Karpas-422 (cell line): Measurements from ENCODE around the gene PSMA6. TPM values are rescaled to one million over a fixed set of nuclear protein-coding genes. Genes with fewer than 3 reads are reported as not detected.

Experiments
- DNase-seq: peaks from one replicate; pipeline ENCODE4 v3.0.0-alpha.2; 2015
- H2AFZ ChIP-seq: fragments of 200-600 bp; sonication (generic); 2 replicates; pipeline ENCODE4 v1.6.1; 2014; ENCODE audit warnings: antibody characterized with exemption, low read length, mixed read lengths
- H3K27ac ChIP-seq: fragments of 200-600 bp; sonication (generic); 2 replicates; pipeline ENCODE4 v1.5.1; 2014; ENCODE audit warnings: mild to moderate bottlenecking, low read length, moderate library complexity
- H3K27me3 ChIP-seq: fragments of 200-600 bp; sonication (generic); 2 replicates; pipeline ENCODE4 v1.6.1; 2014; ENCODE audit warnings: low read length, mixed read lengths
- H3K36me3 ChIP-seq: fragments of 200-600 bp; sonication (generic); 2 replicates; pipeline ENCODE4 v1.6.1; 2014; ENCODE audit warnings: low read length, mixed read lengths; ENCODE audit not compliant: insufficient read depth
- H3K4me1 ChIP-seq: fragments of 200-600 bp; sonication (generic); 2 replicates; pipeline ENCODE4 v1.6.1; 2014; ENCODE audit warnings: mild to moderate bottlenecking, low read length, mixed read lengths
- H3K4me2 ChIP-seq: fragments of 200-600 bp; sonication (generic); 2 replicates; pipeline ENCODE4 v1.6.1; 2014; ENCODE audit warnings: low read length, low read depth, mild to moderate bottlenecking; ENCODE audit not compliant: poor library complexity, severe bottlenecking
- H3K4me3 ChIP-seq: fragments of 200-600 bp; sonication (generic); 2 replicates; pipeline ENCODE4 v1.5.1; 2014; ENCODE audit warnings: mild to moderate bottlenecking, antibody characterized with exemption, low read length, mixed read lengths
- H3K79me2 ChIP-seq: fragments of 200-600 bp; sonication (generic); 2 replicates; pipeline ENCODE4 v1.6.1; 2014; ENCODE audit warnings: mild to moderate bottlenecking, low read length, mixed read lengths
- H3K9ac ChIP-seq: fragments of 200-600 bp; sonication (generic); 2 replicates; pipeline ENCODE4 v1.6.0; 2014; ENCODE audit warnings: low read length
- H3K9me2 ChIP-seq: fragments of 200-600 bp; sonication (generic), shearing (Covaris generic); replicated peaks from 2 replicates; pipeline ENCODE4 v1.6.0; 2014; ENCODE audit warnings: mild to moderate bottlenecking, low read length, moderate library complexity; ENCODE audit not compliant: insufficient read depth
- H3K9me3 ChIP-seq: fragments of 300-700, 200-600 bp; sonication (generic); 2 replicates; pipeline ENCODE4 v1.6.1; 2014; ENCODE audit warnings: low read length, mixed read lengths
- H4K20me1 ChIP-seq: fragments of 200-600 bp; sonication (generic); 2 replicates; pipeline ENCODE4 v1.6.1; 2014; ENCODE audit warnings: mild to moderate bottlenecking, antibody characterized with exemption, low read length, low read depth; ENCODE audit not compliant: insufficient read depth
- total RNA-seq: library from RNA; depleted of rRNA; stranded (reverse); fragments of >200 nt; shearing (Covaris generic); gene quantifications from 2 replicates; pipeline ENCODE4 v1.2.3, GENCODE V29; 2014; ENCODE audit warnings: low replicate concordance; rRNA removed

Gene PSMA6
- total RNA-seq, result 327 and 344 TPM in 2 replicates

DNA sequence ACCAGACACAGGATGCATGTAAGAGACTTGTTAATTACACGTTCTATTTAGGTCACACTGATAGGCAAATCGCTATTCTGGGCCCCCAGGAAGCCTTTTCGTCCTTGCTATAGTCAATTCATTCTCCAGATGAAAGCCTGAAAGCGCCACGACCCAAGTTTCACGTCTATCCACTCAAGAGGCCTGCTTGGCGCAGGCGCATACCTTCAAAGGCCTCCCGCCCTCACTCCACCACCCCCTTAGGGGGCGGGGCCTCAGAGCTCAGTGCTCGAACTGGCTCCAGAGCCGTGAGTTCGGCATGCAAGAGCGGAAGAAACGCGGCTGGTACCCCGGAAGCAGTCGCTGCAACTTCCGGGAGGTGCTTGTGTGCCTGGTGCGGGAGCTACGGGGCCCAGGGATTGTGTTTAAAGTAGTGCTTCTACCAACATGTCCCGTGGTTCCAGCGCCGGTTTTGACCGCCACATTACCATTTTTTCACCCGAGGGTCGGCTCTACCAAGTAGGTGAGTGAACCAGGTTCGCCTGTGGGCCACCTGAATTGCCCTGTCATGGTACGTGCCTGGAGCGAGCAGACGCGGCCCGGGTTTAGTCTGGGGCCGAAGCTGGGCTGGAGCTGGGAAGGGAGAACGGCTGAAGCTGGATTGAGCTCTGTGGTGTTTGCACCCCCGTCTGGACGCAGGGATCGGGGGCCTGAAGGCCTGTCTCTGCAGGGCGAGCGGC, at the start of gene PSMA6:
TSS of gene PSMA6 (plus strand) at position 332 of the 719 bp plus-strand sequence. CDS start at position 427, 95 bp downstream.
- Histone ChIP-seq H3K9me3 (no peaks in the 10 kb centered on the region), H3K9me2 (no peaks in the 10 kb centered on the region), H4K20me1 (peaks cover 15% of the 10 kb centered on the region), H3K4me2 (peak within 1 kb of the TSS; percentile 85), H3K4me3 (peak within 1 kb of the TSS; percentile 93), H3K27me3 (no peaks in the 10 kb centered on the region), H2AFZ (no peak within 1 kb of the TSS; the same call in 1 of the 2 replicates), H3K27ac (peak within 1 kb of the TSS; percentile 96), H3K36me3 (peaks cover 20% of the 10 kb centered on the region), H3K79me2 (peaks cover 50% of the 10 kb centered on the region), H3K4me1 (peaks cover 74% of the 10 kb centered on the region), H3K9ac (peak within 1 kb of the TSS; percentile 89)
- peak; percentile 100 for DNase-seq

DNA sequence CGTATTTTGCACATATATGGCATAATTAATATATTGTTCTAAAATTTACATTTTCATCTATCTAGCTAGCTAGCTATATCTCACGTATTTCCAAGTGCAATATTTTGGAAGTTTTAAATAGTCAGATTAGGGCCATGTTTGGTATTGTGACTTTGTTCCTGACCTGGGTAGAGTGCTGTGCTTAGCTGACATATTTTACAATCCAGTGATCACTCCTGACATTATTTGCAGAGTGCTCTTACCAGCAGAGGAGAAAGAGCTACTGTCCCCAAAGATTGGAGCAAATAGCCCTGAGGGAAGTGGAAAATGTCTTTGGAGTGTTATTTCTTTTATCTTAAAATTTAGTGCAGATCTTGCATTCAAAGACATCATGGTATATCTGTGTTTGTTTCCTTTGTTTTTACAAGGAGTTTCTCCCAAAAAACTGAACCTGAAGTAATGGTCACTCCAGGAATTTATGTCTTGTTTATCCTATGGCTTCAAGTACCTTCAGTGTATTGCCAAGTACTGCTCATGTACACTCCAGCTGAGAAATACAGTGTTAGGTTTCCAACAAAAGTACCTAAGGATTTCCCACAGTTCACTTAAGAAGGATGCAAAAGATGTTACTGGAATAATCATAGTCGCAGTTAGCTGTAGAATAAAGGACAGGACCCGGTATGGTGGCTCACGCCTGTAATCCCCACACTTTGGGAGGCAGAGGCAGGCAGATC, 49.4 kb upstream of the PSMA6 start:
- Histone ChIP-seq H2AFZ (no peak overlapping the region), H4K20me1 (no peaks in the 10 kb centered on the region), H3K4me3 (no peak overlapping the region), H3K27me3 (no peaks in the 10 kb centered on the region), H3K4me2 (no peak overlapping the region), H3K4me1 (peaks cover 20% of the 10 kb centered on the region), H3K9me3 (no peaks in the 10 kb centered on the region), H3K79me2 (peaks cover 10% of the 10 kb centered on the region), H3K36me3 (no peaks in the 10 kb centered on the region), H3K9me2 (no peaks in the 10 kb centered on the region), H3K9ac (no peak overlapping the region), H3K27ac (no peak overlapping the region)
- no peak for DNase-seq

DNA sequence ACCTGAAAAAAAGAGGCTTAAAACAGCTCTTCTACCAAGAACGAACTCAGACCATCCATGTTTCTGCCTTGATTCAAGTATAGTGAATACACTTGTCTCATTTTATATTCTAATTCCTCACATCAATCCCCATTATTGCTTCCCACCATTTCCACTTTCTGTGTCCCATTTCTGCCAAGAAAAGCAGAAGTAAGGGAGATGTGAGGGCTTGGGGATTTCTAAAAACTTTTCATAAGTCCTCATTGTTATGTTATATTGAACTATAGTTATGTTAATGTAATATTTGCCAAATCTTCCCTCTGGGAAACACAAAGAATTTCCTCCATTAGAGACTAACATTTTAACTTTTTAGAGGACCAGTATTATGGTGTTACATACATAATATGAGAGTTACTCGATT, 48.2 kb upstream of the PSMA6 start:
- Histone ChIP-seq H3K4me2 (no peak overlapping the region), H3K9me2 (no peaks in the 10 kb centered on the region), H4K20me1 (no peaks in the 10 kb centered on the region), H2AFZ (no peak overlapping the region), H3K9ac (no peak overlapping the region), H3K4me3 (no peak overlapping the region), H3K9me3 (no peaks in the 10 kb centered on the region), H3K79me2 (peaks cover 10% of the 10 kb centered on the region), H3K4me1 (peaks cover 29% of the 10 kb centered on the region), H3K27ac (no peak overlapping the region), H3K27me3 (no peaks in the 10 kb centered on the region), H3K36me3 (no peaks in the 10 kb centered on the region)
- DNase-seq, result no peak

DNA sequence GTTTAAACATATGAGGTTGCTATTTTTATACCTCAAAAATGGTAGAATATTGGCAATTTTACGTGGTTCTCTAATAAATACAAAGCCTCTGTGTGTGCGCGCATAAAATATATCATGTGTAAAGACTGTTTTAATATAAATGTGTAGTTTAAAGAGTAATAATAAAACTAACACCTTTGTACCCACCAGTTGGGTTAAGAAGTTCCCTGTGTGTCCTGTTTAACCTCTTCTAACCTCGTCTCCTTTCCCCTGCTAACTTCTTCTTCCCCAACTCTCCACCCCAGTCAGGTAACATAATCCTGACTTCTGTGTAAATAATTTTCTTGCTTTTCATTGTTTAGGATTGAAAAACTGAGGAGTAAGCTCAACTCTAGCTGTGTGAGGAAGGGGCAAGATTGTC, 47.6 kb upstream of the PSMA6 start:
- Histone ChIP-seq H3K4me3 (no peak overlapping the region), H3K4me1 (peaks cover 29% of the 10 kb centered on the region), H3K79me2 (peaks cover 10% of the 10 kb centered on the region), H3K4me2 (no peak overlapping the region), H3K9me2 (no peaks in the 10 kb centered on the region), H4K20me1 (no peaks in the 10 kb centered on the region), H2AFZ (no peak overlapping the region), H3K27me3 (no peaks in the 10 kb centered on the region), H3K36me3 (no peaks in the 10 kb centered on the region), H3K9me3 (no peaks in the 10 kb centered on the region), H3K27ac (no peak overlapping the region), H3K9ac (no peak overlapping the region)
- no peak for DNase-seq

- Histone ChIP-seq H3K9me3 (no peaks in the 10 kb centered on the region), H2AFZ (no peak overlapping the region), H3K4me1 (peaks cover 29% of the 10 kb centered on the region), H4K20me1 (no peaks in the 10 kb centered on the region), H3K27me3 (no peaks in the 10 kb centered on the region), H3K4me2 (no peak overlapping the region), H3K9me2 (no peaks in the 10 kb centered on the region), H3K27ac (no peak overlapping the region), H3K36me3 (no peaks in the 10 kb centered on the region), H3K4me3 (no peak overlapping the region), H3K9ac (no peak overlapping the region), H3K79me2 (peaks cover 10% of the 10 kb centered on the region)
- DNase-seq, result no peak
Measured at GRCh38 chr14:35245051-35245450, 47.1 kb upstream of the PSMA6 start.

DNA sequence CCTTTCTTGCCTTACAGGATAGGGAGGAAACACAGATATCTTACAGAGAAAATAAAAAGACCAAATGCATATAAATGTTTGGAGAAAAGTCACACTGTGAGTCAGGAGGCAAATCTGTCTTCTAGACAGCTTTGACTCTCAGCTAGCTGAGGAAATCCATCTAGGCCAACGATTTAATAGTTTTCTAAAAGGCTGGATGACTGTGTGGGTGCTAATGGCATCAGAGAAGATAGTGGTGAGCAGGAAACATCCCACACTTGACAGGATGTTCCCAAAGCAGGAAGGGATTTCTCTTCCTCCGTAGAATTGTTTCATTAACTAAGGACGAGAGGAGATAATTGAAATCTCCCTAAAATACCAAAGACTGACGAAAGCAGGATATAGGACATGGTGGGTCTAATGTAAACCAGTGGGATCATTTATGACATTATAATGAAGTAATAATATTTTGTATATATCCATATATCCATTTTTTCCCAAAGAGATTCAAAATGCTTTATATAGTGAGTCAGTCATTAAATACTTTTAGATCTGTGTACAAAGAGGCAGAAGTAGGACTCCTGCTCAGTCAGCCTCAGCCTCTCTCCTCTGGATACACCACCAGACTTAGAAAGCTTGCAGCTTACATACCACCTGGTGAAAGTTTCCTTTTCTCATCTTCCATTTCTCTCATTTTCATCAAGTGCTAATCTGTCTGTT, 44.3 kb upstream of the PSMA6 start:
- Histone ChIP-seq H3K9me3 (no peaks in the 10 kb centered on the region), H3K4me3 (no peak overlapping the region), H3K9ac (no peak overlapping the region), H3K27ac (peak overlapping the region; percentile 35), H2AFZ (no peak overlapping the region), H3K79me2 (peaks cover 7% of the 10 kb centered on the region), H3K4me1 (peaks cover 17% of the 10 kb centered on the region), H4K20me1 (no peaks in the 10 kb centered on the region), H3K9me2 (no peaks in the 10 kb centered on the region), H3K36me3 (no peaks in the 10 kb centered on the region), H3K4me2 (no peak overlapping the region), H3K27me3 (no peaks in the 10 kb centered on the region)
- no peak for DNase-seq

DNA sequence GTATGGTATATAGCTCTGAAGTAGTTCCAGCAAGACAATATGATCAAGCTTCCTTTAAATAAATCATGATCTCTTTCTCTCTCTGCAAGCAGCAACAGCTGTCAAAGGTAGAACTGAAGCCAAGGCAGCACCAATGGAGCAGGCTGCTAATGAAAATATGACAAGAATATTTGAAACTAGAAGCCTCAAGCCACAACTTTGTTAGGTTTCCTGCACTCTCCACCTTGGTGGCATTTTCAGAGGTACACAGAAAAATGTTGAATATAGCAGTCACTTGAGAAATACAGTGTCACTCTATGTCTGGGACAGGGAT, 43.8 kb upstream of the PSMA6 start:
- peaks cover 17% of the 10 kb centered on the region for H3K4me1 ChIP-seq
- H3K4me2 ChIP-seq, result no peak overlapping the region
- no peaks in the 10 kb centered on the region for H3K9me3 ChIP-seq
- no peaks in the 10 kb centered on the region for H3K36me3 ChIP-seq
- H4K20me1 ChIP-seq, result no peaks in the 10 kb centered on the region
- no peak overlapping the region for H3K4me3 ChIP-seq
- H3K9me2 ChIP-seq, result no peaks in the 10 kb centered on the region
- no peak overlapping the region for H2AFZ ChIP-seq
- peaks cover 5% of the 10 kb centered on the region for H3K79me2 ChIP-seq
- H3K27me3 ChIP-seq, result no peaks in the 10 kb centered on the region
- DNase-seq, result no peak
- H3K27ac ChIP-seq, result peak overlapping the region; percentile 35
- no peak overlapping the region for H3K9ac ChIP-seq

GRCh38 chr14:35250319-35250718, 41.9 kb upstream of the PSMA6 start:
- Histone ChIP-seq H3K4me3 (no peak overlapping the region), H2AFZ (no peak overlapping the region), H3K4me1 (peaks cover 17% of the 10 kb centered on the region), H3K27ac (no peak overlapping the region), H3K9ac (no peak overlapping the region), H4K20me1 (no peaks in the 10 kb centered on the region), H3K4me2 (no peak overlapping the region), H3K79me2 (peaks cover 12% of the 10 kb centered on the region), H3K36me3 (no peaks in the 10 kb centered on the region), H3K27me3 (no peaks in the 10 kb centered on the region), H3K9me3 (no peaks in the 10 kb centered on the region), H3K9me2 (no peaks in the 10 kb centered on the region)
- DNase-seq, result no peak
